B cell (primary cell): ENCODE results near the gene TOR1AIP2. TPM values are rescaled to one million over a fixed set of nuclear protein-coding genes. Genes with fewer than 3 reads are reported as not detected.

Experiments
- ATAC-seq: fragments of 200-7000 bp; cut with Tn5 transposase; one replicate; pipeline ENCODE4 v1.10.0; 2021; ENCODE audit warnings: low read depth, mild to moderate bottlenecking, moderate number of reproducible peaks, moderate library complexity
- CTCF ChIA-PET: fragments of 350-600 bp; sonication (Branson Sonifier 250); formaldehyde crosslinking; loops from one replicate; lab custom pipeline; 2021; ENCODE audit warnings: antibody characterized with exemption, inconsistent platforms; lab: Charles Lee
- POLR2A ChIA-PET: fragments of 350-600 bp; sonication (Branson Sonifier 250); formaldehyde crosslinking; loops from one replicate; lab custom pipeline; 2021; ENCODE audit warnings: antibody characterized with exemption; lab: Charles Lee
- DNase-seq: peaks from one replicate; pipeline ENCODE4 v3.0.0; 2013
- H2AFZ ChIP-seq: 2 replicates; pipeline ENCODE4 v1.6.1; 2012; ENCODE audit warnings: mild to moderate bottlenecking, low read depth, low read length; ENCODE audit not compliant: insufficient read depth, poor library complexity, severe bottlenecking
- H3K27ac ChIP-seq, 2 donors: 1 replicate in 1 of 2; 2 replicates in 1 of 2; pipeline ENCODE4 v1.5.1; 2012 to 2013; ENCODE audit warnings: low read length in 2 of 2, mild to moderate bottlenecking in 2 of 2, moderate library complexity in 1 of 2
- H3K27me3 ChIP-seq, 4 experiments: fragments of 200-600 bp in 1 of 4; sonication (generic) in 1 of 4; replicated peaks in 1 of 4; 1 replicate in 2 of 4; 2 replicates in 2 of 4; pipeline versions ENCODE4 v1.6.1 to v1.7.0; 2013 to 2016; ENCODE audit warnings: low read length in 3 of 4, mild to moderate bottlenecking in 2 of 4, mixed read lengths in 1 of 4, moderate library complexity in 1 of 4; ENCODE audit not compliant: insufficient read depth in 4 of 4, control insufficient read depth in 3 of 4; ENCODE audit errors: control extremely low read depth in 1 of 4
- H3K36me3 ChIP-seq, 2 experiments: replicated peaks in 1 of 2; 1 replicate in 1 of 2; 2 replicates in 1 of 2; pipeline versions ENCODE4 v1.6.1 to v1.7.1; 2013; ENCODE audit warnings: low read length in 1 of 2; ENCODE audit not compliant: insufficient read depth in 2 of 2, control insufficient read depth in 1 of 2; ENCODE audit errors: control extremely low read depth in 1 of 2, extremely low read depth in 1 of 2
- H3K4me1 ChIP-seq, 2 donors: fragments of 200-600 bp in 1 of 2; sonication (generic) in 1 of 2; 1 replicate in 1 of 2; 2 replicates in 1 of 2; pipeline versions ENCODE4 v1.5.1 to v1.6.1; 2013 to 2017; ENCODE audit warnings: low read length in 2 of 2; ENCODE audit not compliant: control insufficient read depth in 2 of 2, insufficient read depth in 2 of 2
- H3K4me2 ChIP-seq: replicated peaks from 2 replicates; pipeline ENCODE3; 2012; ENCODE audit warnings: mild to moderate bottlenecking, low read depth, low read length; ENCODE audit not compliant: poor library complexity, severe bottlenecking
- H3K4me3 ChIP-seq, 5 experiments: fragments of 200-600 bp in 1 of 5; sonication (generic) in 1 of 5; 1 replicate in 3 of 5; 2 replicates in 2 of 5; pipeline versions ENCODE4 v1.5.1 to v1.7.0; 2011 to 2016; ENCODE audit warnings: low read length in 4 of 5, mild to moderate bottlenecking in 4 of 5, low read depth in 2 of 5, control low read depth in 1 of 5, moderate library complexity in 1 of 5; ENCODE audit not compliant: insufficient read depth in 1 of 5; ENCODE audit errors: control extremely low read depth in 1 of 5, extremely low read depth in 1 of 5
- H3K79me2 ChIP-seq: fragments of 200-600 bp; sonication (generic); one replicate; pipeline ENCODE4 v1.6.0; 2016; ENCODE audit warnings: low read length; ENCODE audit not compliant: control insufficient read depth, insufficient read depth
- H3K9ac ChIP-seq: fragments of 200-600 bp; sonication (generic); 2 replicates; pipeline ENCODE4 v1.6.1; 2017; ENCODE audit warnings: mild to moderate bottlenecking, low read length, moderate library complexity
- H3K9me3 ChIP-seq, 3 donors: one replicate each; pipeline versions ENCODE4 v1.6.1 to v1.7.1; 2013; ENCODE audit warnings: low read length in 2 of 3; ENCODE audit not compliant: control insufficient read depth in 2 of 3, insufficient read depth in 1 of 3; ENCODE audit errors: control extremely low read depth in 1 of 3
- H4K20me1 ChIP-seq: 2 replicates; pipeline ENCODE4 v1.6.0; 2012; ENCODE audit warnings: mild to moderate bottlenecking, low read length; ENCODE audit not compliant: insufficient read depth, control insufficient read depth, poor library complexity, severe bottlenecking
- H3K27ac Mint-ChIP-seq: one replicate; pipeline ENCODE4 v1.8.0; 2021; ENCODE audit warnings: mixed read lengths
- H3K27me3 Mint-ChIP-seq: one replicate; pipeline ENCODE4 v1.8.0; 2021; ENCODE audit warnings: mixed read lengths
- H3K4me1 Mint-ChIP-seq: one replicate; pipeline ENCODE4 v1.8.0; 2021; ENCODE audit warnings: mixed read lengths
- H3K4me3 Mint-ChIP-seq: one replicate; pipeline ENCODE4 v1.8.0; 2021; ENCODE audit warnings: mixed read lengths
- H3K9me3 Mint-ChIP-seq: one replicate; pipeline ENCODE4 v1.8.0; 2022; ENCODE audit warnings: mixed read lengths; ENCODE audit not compliant: insufficient read depth
- EZH2 ChIP-seq: IDR thresholded peaks from 2 replicates; pipeline ENCODE4 v1.6.1; 2012; ENCODE audit warnings: borderline replicate concordance, low read depth, mild to moderate bottlenecking, moderate library complexity, low read length; ENCODE audit not compliant: insufficient read depth, poor library complexity, severe bottlenecking
- WGBS: methylation state at CpG from one replicate; pipeline ENCODE4 v1.1.5; 2013; ENCODE audit warnings: missing lambda C conversion rate; ENCODE audit not compliant: insufficient coverage; 5-methylcytosine and 5-hydroxymethylcytosine counted together
- intact Hi-C: fragments of 100-400 bp; cut with micrococcal nuclease; formaldehyde crosslinking; loops from one replicate; pipeline ENCODE4 v1.10.0; 2022
- polyA plus RNA-seq: library from polyadenylated mRNA; depleted of rRNA; stranded (reverse); fragments of >200 nt; gene quantifications from 2 replicates; pipeline ENCODE4 v1.2.3, GENCODE V29; 2012
- total RNA-seq, 2 donors: library from RNA; stranded (reverse); fragments of 120-200 nt in 1 of 2; gene quantifications; 1 replicate in 1 of 2; 2 replicates in 1 of 2; pipeline versions ENCODE4 v1.2.3 to v1.2.4, GENCODE V29; 2013 to 2022
- TF ChIP-seq, protein P1 (sequence below): fragments of 200-600 bp; IDR thresholded peaks from one replicate; pipeline ENCODE4 v1.8.0; 2022; ENCODE audit warnings: antibody characterized with exemption, mild to moderate bottlenecking

Gene TOR1AIP2
- total and polyA plus RNA-seq, 2 donors (not counting 1 experiment from before 2014, with no cell fraction given): 13.6 to 54.4 TPM

DNA sequence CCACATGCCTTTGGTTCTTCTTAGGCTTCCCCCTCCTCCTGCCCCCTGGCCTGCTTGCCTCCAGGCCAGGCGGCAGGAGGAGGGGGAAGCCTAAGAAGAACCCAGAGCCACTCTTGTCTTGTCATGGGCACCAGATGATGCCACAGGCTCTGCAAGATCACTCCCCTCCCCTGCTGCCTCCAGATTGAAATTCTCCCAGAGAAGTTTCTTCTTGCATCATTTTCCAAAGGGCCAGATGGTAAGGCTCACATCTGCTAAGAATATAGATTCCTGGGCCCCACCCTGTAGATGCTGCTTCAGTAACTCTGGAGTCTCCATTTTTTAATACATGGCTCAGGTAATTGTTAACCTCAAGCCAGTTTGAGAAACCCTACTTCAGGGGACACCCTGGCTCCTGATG, 73.7 kb downstream of the TOR1AIP2 start:
- no peak for ATAC-seq
- Mint-ChIP-seq H3K4me1 (no peaks in the 10 kb centered on the region), H3K4me3 (no peak overlapping the region), H3K27me3 (peaks cover 20% of the 10 kb centered on the region), H3K27ac (no peak overlapping the region), H3K9me3 (no peaks in the 10 kb centered on the region)
- H3K36me3 ChIP-seq: no peaks in the 10 kb centered on the region
- intact Hi-C loops: no loop called here
- ChIA-PET POLR2A (no interaction called here), CTCF (interaction anchor here (2.6 kb wide), 1 partner anchor 11 kb away, joined by 18 read pairs; no protein-coding TSS in a partner anchor)
- no peaks in the 10 kb centered on the region for H3K4me1 ChIP-seq
- 83% methylated on average over 1 of the region's 1 CpG for WGBS
- no peaks in the 10 kb centered on the region for H4K20me1 ChIP-seq
- H3K9me3 ChIP-seq: no peaks in the 10 kb centered on the region
- TF ChIP-seq EZH2: no peak
- TF ChIP-seq, protein P1, sequence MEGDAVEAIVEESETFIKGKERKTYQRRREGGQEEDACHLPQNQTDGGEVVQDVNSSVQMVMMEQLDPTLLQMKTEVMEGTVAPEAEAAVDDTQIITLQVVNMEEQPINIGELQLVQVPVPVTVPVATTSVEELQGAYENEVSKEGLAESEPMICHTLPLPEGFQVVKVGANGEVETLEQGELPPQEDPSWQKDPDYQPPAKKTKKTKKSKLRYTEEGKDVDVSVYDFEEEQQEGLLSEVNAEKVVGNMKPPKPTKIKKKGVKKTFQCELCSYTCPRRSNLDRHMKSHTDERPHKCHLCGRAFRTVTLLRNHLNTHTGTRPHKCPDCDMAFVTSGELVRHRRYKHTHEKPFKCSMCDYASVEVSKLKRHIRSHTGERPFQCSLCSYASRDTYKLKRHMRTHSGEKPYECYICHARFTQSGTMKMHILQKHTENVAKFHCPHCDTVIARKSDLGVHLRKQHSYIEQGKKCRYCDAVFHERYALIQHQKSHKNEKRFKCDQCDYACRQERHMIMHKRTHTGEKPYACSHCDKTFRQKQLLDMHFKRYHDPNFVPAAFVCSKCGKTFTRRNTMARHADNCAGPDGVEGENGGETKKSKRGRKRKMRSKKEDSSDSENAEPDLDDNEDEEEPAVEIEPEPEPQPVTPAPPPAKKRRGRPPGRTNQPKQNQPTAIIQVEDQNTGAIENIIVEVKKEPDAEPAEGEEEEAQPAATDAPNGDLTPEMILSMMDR: no peak
- no peaks in the 10 kb centered on the region for H3K79me2 ChIP-seq
- H3K4me2 ChIP-seq: no peak overlapping the region
- H3K27me3 ChIP-seq: no peaks in the 10 kb centered on the region
- H3K4me3 ChIP-seq: no peak overlapping the region
- H2AFZ ChIP-seq: no peak overlapping the region
- H3K27ac ChIP-seq: no peak overlapping the region
- no peak overlapping the region for H3K9ac ChIP-seq
- no peak for DNase-seq

DNA sequence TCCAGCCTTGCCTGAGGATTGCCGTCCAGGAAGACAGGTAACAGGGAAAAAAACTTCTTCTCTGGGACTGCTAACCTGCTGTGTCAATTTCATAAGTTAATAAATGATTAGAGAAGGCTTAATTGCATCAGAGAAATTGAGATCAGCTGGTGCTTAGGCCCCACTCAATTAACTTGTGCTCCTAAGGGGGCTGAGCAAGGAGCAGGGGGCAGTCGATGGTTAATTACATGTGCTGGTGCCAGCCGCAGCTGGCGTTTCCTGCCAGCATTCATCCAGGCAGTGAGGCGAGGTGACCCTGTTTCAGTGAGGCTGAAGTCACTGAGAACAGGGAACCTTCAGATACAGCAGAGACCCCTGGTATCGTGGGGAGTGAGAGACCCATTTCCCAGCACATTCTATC, 74.5 kb downstream of the TOR1AIP2 start:
- whole genome bisulfite sequencing: 60% methylated on average over 4 of the region's 6 CpGs
- H3K27me3 ChIP-seq: no peaks in the 10 kb centered on the region
- TF ChIP-seq, protein P1: no peak
- TF ChIP-seq EZH2: no peak
- H3K4me1 ChIP-seq: no peaks in the 10 kb centered on the region
- H2AFZ ChIP-seq: no peak overlapping the region
- H3K27ac ChIP-seq: no peak overlapping the region
- Mint-ChIP-seq H3K27ac (no peak overlapping the region), H3K4me1 (no peaks in the 10 kb centered on the region), H3K4me3 (no peak overlapping the region), H3K27me3 (peaks cover 20% of the 10 kb centered on the region), H3K9me3 (no peaks in the 10 kb centered on the region)
- ChIA-PET POLR2A (no interaction called here), CTCF (interaction anchor here (2.9 to 3.0 kb wide), 2 partner anchors 7 to 12 kb away, joined by 10 to 18 read pairs; no protein-coding TSS in a partner anchor)
- DNase-seq (no peak), ATAC-seq (no peak)
- no peaks in the 10 kb centered on the region for H3K36me3 ChIP-seq
- H3K4me3 ChIP-seq: no peak overlapping the region
- no peaks in the 10 kb centered on the region for H3K9me3 ChIP-seq
- no peaks in the 10 kb centered on the region for H3K79me2 ChIP-seq
- no peak overlapping the region for H3K9ac ChIP-seq
- no peaks in the 10 kb centered on the region for H4K20me1 ChIP-seq
- H3K4me2 ChIP-seq: no peak overlapping the region
- intact Hi-C loops: no loop called here
